TTC549 (cell line): ENCODE measurements around the gene SLC41A2.
"Not testable (repeated sequence)": the region's sequence is repeated elsewhere in the genome, so short reads cannot be mapped to it uniquely, and the experiment has no call there.

Source experiments
- FAIRE-seq: peaks from 2 replicates; lab custom pipeline; 2012; peaks lifted over from hg19 to GRCh38; lab: Jason Lieb, UNC

Gene SLC41A2

GRCh38 chr12:104963757-104964156 is 5.7 kb upstream of the SLC41A2 start:
- FAIRE-seq = no peak

- FAIRE-seq = no peak
Observed at GRCh38 chr12:104960464-104960863, 2.4 kb upstream of the SLC41A2 start.

DNA sequence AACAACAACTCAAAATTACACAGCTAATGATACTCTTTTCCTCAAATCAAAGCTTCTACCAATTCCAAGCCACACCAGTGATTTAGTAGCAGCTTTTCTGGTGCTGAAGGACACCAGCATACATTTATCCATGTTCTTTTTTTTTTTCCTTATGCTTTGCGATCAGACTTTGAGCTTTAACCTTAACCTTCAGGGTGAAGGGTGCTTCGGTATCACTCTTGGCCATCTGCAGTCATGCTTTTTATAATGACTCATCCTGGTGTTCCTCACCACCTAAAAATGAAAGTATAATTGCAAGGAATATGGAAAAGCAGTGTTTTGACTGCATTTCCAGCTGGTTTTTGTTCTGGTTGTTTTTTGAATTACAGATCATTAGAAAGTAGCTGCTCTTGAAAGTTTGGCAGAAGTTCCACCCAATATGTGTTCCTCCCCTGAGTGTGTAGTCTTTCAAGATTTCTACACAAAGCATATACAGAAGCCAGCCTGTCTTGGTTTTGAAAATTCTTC is 1.3 kb upstream of the SLC41A2 start:
- no peak for FAIRE-seq

GRCh38 chr12:104958805-104959334 is 780 bp upstream of the SLC41A2 start:
- no peak for FAIRE-seq

GRCh38 chr12:104957719-104958000 is 430 bp downstream of the SLC41A2 start:
- FAIRE-seq = no peak

DNA sequence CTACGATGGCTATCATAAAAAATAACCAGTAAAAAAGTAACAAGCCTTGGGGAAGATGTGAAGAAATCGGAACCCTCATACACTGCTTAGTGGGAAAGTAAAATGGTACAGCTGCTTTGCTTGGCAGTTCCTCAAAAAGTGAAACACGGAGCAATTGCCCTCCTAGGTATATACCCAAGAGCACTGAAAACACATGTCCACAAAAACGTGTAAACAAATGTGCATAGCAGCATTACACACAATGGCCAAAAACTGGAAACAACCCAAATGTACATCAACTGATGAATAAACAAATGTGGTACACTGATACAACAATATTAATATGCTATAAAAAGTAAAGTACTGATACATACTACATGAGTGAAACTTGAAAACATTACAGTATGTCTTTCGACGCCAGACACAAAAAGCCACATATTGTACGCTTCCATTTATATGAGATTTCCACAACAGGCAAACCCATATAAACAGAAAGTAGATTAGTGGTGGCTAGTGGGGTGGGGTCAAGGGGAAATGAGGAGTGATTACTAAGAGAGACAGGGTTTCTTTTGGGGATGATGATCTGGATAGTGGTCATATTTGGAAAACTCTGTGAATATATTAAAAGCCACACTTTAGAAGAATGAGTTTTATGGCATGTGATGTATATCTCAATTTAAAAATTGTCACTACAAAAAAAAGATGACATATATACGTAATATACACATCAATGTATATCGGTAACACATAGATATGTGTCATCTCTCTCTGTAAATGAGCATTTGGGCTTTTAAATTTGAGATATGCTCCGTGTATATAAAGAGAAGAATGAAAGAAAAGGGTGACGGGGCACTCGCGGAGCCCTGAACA is 996 bp downstream of the SLC41A2 start:
- FAIRE-seq = no peak

DNA sequence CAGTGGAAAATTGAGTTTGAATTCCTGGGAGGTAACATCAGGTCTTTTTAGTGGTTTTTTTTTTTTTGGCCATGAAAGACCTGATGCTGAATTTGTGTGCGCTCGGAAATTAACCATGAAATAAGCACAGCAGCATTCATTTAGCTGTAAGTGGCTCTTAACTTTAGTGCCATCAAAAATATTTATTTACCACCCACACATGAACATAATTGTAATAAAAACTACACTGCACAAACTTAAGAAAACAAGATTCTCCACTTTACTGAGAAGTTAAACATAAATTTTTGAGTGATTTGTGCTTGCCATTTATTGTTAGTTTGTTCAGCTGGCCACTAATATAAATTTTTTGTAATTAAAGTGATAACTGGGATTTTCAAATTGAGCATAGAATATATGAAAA is 2.4 kb downstream of the SLC41A2 start:
- no peak for FAIRE-seq

DNA sequence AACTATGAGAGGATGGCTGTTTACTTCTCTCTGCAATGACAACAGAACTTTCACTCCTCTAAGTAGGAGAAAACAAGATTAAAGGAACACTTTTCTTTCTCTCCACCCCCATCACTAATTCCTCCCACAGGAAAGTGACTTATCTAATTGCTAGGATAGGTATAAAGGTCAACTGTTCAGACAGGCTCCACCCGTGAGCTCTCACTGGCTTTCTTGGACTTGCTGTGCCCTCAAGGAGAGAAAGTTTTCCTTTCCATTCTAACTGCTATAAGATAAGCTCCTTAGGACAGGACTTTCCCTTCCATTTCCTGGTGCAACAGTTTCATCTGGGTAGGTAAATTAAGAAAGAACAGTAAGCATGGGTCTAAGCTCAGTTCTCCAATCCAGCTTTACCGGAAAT is 4.8 kb downstream of the SLC41A2 start:
- FAIRE-seq = no peak

GRCh38 chr12:104952816-104953215 is 5.3 kb downstream of the SLC41A2 start:
- FAIRE-seq = no peak

DNA sequence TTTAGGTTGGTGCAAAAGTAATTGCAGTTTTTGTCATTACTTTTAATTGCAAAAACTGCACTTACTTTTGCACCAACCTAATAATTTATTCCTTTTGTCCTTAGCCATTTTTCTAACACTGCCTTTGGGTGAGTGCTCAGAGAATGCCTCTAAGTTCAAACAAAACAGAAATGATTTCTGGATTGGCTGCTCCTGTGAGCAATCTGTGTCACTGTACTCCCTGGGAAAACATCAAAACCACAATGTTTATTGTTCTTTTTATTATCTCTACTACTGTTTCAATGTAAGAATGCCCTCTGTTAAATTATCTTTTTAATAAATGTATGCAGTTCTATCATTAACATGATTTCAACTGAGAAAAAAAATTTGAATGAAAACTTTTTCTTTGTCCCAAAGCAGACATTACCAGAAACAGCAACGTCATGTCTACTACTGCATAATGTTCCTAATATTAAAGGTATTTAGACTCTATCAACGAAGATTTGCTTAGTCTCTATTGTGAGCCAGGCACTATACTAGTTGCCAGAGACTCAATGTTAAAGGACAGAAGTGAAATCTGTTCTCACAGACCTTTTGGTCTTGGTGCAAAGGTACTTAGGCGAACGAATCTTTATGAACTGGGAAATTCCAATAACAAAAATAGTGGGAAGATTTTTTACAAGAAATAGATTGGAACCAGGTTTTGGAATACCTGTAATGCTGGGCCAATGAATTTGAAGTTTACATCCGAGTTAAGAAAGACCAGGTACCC is 6.2 kb downstream of the SLC41A2 start:
- no peak for FAIRE-seq

DNA sequence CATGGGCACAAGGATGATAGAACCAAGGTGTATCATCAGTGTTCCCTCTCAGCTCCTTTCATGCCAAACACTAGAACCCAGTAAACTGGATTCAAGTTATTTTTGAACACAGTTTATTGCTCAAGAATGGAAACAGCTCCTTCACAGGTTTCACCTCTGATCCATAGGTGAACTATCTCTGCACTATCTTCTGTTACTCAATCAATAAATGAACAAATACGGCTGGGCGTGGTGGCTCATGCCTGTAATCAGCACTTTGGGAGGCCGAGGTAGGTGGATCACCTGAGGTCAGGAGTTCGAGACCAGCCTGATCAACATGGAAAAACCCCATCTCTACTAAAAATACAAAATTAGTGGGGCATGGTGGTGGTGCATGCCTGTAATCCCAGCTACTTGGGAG is 9.4 kb downstream of the SLC41A2 start:
- FAIRE-seq = not testable (repeated sequence)

- no peak for FAIRE-seq
Observed at GRCh38 chr12:104944252-104944651, 13.8 kb downstream of the SLC41A2 start.

DNA sequence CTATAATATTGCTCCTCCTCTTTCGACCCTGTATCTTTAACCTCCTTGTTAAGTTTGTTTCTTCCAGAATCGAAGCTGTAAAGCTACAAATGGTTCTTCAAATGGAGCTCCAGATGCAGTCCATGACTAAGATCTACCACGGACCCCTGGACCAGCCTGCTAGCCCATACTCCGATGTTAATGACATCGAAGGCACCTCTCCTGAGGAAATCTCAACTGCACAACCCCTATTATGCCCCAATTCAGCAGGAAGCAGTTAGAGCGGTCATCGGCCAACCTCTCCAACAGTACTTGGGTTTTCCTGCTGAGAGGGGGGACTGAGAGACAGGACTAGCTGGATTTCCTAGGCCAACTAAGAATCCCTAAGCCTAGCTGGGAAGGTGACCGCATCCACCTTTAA is 14.7 kb downstream of the SLC41A2 start:
- FAIRE-seq = not testable (repeated sequence)

DNA sequence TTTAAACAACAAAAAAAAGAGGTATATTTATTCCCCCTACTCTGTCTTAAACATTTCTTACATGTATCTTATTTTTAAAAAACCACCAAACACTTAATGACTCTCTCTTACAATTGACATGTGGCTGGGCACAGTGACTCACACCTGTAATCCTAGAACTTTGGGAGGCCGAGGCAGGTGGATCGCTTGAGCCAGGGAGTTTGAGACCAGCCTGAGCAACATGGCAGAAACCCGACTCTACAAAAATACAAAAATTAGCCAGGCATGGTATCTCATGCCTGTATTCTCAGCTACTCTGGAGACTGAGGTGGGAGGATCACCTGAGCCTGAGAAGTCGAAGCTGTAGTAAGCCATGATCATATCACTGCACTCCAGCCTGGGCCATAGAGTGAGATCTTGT is 16.0 kb downstream of the SLC41A2 start:
- no peak for FAIRE-seq

DNA sequence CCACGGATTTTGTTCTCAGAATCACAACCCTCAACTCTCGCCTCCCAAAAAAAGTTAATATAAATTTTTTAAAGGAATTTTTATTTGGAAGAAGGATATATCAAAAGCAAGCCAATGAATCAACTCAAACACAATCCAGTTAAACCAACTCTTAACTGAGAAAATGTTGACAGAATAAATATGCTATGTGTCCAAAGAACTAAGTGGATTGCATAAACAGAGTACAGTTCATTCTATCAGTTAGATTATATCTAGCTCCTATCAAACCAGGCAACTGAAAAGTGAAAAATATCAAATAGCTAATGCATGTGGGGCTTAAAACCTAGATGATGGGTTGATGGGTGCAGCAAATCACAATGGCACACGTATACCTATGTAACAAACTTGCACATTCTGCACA is 16.6 kb downstream of the SLC41A2 start:
- FAIRE-seq = no peak

DNA sequence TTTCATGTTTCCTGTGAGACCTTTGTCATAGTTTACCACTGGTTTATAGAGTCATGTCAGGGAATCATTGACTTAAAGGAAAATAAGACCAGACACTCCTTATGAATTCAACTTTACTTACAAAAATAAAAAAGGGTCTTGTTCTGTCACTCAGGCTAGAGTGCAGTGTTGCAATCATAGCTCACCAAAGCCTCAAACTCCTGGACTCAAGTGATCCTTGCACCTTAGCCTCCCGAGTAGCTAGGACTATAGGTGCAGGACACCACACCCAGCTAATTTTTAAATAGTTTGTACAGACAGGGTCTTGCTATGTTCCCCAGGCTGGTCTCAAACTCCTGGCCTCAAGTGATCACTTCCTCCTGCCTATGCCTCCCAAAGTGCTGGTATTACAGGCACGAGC is 19.0 kb downstream of the SLC41A2 start:
- no peak for FAIRE-seq

DNA sequence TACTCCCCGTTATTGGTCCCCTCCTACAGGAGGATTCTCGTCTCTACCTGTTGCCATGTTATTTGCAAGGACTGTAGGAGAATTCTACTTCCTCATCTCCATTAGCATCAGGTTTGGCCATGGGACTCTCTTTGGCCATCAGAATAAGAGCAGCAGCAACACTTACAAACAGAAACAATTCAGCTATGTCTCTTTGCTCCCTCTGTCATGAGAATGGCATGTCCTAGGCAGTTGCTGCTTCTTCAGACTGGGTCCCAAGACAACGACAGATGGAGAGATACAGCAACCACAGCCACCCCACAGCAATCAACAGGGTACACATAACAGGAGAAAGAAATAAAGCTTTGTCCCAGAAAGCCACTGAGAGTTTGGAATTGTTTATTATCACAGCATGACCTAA is 19.7 kb downstream of the SLC41A2 start:
- no peak for FAIRE-seq

GRCh38 chr12:104935886-104936285 is 22.2 kb downstream of the SLC41A2 start:
- FAIRE-seq = no peak

GRCh38 chr12:104933778-104934177 is 24.3 kb downstream of the SLC41A2 start:
- no peak for FAIRE-seq

DNA sequence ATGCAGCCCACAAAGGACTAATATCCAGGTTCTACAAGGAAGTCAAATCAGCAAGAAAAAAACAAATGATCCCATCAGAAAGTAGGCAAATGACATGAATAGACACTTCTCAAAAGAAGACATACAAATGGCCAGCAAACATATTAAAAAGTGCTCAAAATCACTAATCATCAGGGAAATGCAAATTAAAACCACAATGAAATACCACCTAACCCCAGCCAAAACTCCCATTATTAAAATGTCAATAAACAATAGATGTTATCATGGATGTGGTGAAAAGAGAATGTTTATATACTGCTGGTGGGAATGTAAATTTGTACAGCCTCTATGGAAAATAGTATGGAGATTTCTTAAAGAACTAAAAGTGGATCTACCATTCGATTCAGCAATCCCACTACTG is 25.0 kb downstream of the SLC41A2 start:
- FAIRE-seq = no peak

GRCh38 chr12:104930388-104931326 is 27.4 kb downstream of the SLC41A2 start:
- no peak for FAIRE-seq

GRCh38 chr12:104929977-104930376 is 28.1 kb downstream of the SLC41A2 start:
- no peak for FAIRE-seq
